Measurements from ENCODE around the gene PBX3.
A peak's percentile ranks its signal among the peaks of the same experiment; 100 is the strongest.
"Not testable (repeated sequence)": the region's sequence is repeated elsewhere in the genome, so short reads cannot be mapped to it uniquely, and the experiment has no call there.

PBX3 gene

GRCh38 chr9:125779220-125779565, 32.0 kb downstream of the PBX3 start:
- DNase-seq: not testable (repeated sequence)

- DNase-seq: no peak
Measured at GRCh38 chr9:125782718-125783117, 35.5 kb downstream of the PBX3 start.

- DNase-seq: no peak
Measured at GRCh38 chr9:125784286-125785049, 37.3 kb downstream of the PBX3 start.

GRCh38 chr9:125785248-125785751, 38.1 kb downstream of the PBX3 start:
- DNase-seq: peak; percentile 41

GRCh38 chr9:125787715-125788114, 40.5 kb downstream of the PBX3 start:
- DNase-seq: no peak

GRCh38 chr9:125789196-125789595, 42.0 kb downstream of the PBX3 start:
- DNase-seq: no peak

- no peak for DNase-seq
Measured at GRCh38 chr9:125794708-125795107, 47.5 kb downstream of the PBX3 start.

GRCh38 chr9:125795970-125796596, 48.9 kb downstream of the PBX3 start:
- no peak for DNase-seq

GRCh38 chr9:125797930-125798329, 50.8 kb downstream of the PBX3 start:
- DNase-seq: no peak

GRCh38 chr9:125803526-125803925, 56.4 kb downstream of the PBX3 start:
- DNase-seq: no peak

GRCh38 chr9:125805057-125805456, 57.9 kb downstream of the PBX3 start:
- no peak for DNase-seq

- no peak for DNase-seq
Measured at GRCh38 chr9:125805586-125805985, 58.4 kb downstream of the PBX3 start.

GRCh38 chr9:125807079-125807478, 59.9 kb downstream of the PBX3 start:
- DNase-seq: no peak

- no peak for DNase-seq
Measured at GRCh38 chr9:125810161-125810560, 63.0 kb downstream of the PBX3 start.

- DNase-seq: no peak
Measured at GRCh38 chr9:125811002-125811401, 63.8 kb downstream of the PBX3 start.

GRCh38 chr9:125812403-125812802, 65.2 kb downstream of the PBX3 start:
- DNase-seq: no peak

- no peak for DNase-seq
Measured at GRCh38 chr9:125815568-125815967, 68.4 kb downstream of the PBX3 start.

GRCh38 chr9:125816321-125816720, 69.1 kb downstream of the PBX3 start:
- no peak for DNase-seq

- DNase-seq: no peak
Measured at GRCh38 chr9:125820100-125820804, 73.1 kb downstream of the PBX3 start.

GRCh38 chr9:125821078-125821477, 73.9 kb downstream of the PBX3 start:
- DNase-seq: no peak

GRCh38 chr9:125822160-125822559, 75.0 kb downstream of the PBX3 start:
- no peak for DNase-seq

GRCh38 chr9:125822902-125823301, 75.7 kb downstream of the PBX3 start:
- no peak for DNase-seq

GRCh38 chr9:125823874-125824406, 76.8 kb downstream of the PBX3 start:
- DNase-seq: peak; percentile 69

GRCh38 chr9:125825762-125826161, 78.6 kb downstream of the PBX3 start:
- no peak for DNase-seq
